D341Med (cell line): Measurements from ENCODE around the gene POU3F2.

ENCODE experiments used
- DNase-seq: peaks from one replicate; pipeline ENCODE4 v3.0.0; 2012; ENCODE audit warnings: low spot score

Gene POU3F2

DNA sequence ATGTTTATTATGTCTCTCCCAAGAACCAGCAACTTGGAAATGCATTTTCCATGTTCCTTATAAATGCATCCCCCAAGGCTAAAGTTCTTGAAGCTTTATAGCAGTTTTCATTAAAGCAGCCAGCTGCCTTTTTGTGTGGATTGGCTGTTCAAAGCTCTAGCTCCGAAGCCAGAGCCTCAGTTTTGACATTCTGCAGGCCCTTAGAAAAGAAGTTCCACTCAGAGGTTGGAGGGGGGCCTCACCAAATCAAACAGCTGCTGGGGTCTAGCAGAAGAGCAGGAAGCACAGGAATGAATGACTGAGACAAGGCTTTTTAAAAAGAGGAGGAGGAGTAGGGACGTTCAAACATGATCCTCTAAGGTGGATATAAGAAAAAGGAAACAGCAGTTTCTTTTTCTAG lies 4.2 kb upstream of the POU3F2 start:
- DNase-seq = no peak

DNA sequence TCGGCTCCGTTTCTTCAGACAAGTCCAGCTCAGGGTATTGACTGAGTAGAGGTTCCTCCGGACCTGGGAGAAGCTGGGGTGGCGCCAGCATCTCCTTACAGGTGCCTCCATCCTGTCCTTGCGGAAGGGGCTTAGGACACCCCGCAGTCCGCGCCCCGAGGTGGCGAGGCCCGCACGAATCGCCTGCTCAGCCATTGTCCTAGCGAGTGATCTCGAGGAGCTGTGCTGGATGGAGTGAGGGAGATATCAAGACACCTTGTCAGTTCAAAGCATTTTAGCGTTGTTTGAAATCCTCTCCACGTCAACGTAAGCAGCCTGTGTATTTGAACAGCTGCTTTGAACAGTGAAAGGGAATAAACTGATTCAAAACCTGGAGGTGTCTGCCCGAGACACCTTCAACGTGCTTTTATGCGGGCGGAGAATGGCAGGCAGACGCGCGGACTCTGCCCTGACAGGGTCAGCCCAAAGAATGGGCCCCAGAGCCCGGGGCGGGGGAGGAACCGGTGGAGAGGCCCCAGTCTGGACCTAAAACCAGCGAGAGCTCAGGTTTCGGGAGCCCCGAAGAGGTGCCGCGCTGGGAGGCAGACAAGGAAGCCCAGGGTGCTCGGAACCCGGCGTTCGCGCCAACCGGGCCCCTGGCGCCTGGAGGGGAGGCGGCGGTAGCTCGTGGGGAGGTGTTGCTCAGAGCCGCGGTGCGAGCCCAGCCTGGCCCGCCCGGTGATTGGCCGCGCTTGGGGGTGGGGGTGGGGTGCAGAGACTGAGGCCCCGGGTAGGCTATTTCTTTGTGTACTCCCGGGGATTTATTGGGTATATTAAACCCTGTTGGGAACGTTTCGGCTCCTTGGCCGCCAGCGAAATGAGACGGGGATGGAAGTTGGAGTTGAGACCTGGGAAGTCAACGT lies 3.1 kb upstream of the POU3F2 start:
- DNase-seq = peak; percentile 24

DNA sequence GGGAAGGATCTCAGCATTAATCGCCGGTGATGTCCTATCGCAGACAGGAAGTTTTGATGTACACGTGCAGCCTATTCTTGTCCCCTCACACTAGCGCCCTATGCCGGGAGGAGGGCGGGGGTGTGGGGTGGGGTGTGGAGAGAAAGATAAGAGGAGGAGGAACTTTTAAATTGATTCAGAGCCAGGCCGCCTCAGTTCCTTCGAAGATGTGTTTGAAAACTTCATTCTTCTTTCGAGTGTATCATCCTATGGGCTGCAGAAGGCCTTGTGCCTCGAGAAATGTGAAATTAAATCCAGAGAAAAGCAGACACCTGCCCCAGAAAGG lies 2.5 kb upstream of the POU3F2 start:
- no peak for DNase-seq

DNA sequence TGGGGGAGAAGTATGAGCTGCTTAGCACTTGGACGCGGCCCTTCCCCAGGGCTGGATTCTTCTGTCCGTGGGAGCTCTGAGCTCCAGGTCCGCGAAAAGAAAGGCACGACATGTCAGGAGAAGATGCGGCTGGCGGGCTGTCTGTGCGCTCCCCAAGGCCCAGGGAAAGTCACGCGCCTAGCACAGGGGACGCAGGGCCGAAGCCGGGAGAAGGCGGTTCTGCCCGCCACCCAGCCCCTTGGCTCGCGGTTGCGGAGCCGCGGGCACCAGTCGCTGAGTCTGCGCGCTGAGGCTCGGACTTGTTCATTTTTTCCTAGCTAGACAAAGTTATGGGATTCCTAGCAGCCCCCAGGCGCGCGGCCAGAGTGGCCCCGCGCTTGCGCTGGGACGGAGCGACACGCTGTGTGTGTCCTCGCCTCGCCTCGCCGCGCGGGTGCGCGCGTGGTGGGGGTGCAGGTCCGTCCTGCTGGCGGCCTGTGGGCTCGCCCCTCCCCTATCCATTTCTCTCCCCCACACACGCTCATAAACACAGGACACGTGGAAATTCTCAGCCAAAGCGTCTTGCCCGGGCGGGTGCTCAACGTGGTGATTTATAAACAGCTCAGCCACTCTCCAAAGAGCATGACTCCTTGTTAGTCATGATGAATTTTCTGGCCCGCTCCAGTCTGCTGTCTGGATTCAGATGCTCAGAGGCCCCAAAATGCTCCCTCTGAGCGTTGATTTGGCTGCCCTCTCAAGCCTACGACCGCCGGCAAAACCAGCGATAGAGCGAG lies 1.9 kb upstream of the POU3F2 start:
- peak; percentile 58 for DNase-seq

DNA sequence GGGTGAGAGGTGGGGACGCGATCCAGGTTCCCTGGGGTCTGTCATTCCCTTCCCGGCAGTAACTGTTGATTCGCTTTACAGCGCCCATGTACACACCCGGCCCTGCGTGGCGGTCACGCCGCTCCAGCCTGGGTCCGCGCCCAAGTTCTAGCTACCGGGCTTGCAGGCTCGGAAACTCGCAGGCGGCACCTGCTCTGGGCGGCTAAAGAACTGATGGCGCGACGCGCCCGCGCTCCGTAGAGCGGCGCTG lies 1.4 kb upstream of the POU3F2 start:
- peak; percentile 78 for DNase-seq

DNA sequence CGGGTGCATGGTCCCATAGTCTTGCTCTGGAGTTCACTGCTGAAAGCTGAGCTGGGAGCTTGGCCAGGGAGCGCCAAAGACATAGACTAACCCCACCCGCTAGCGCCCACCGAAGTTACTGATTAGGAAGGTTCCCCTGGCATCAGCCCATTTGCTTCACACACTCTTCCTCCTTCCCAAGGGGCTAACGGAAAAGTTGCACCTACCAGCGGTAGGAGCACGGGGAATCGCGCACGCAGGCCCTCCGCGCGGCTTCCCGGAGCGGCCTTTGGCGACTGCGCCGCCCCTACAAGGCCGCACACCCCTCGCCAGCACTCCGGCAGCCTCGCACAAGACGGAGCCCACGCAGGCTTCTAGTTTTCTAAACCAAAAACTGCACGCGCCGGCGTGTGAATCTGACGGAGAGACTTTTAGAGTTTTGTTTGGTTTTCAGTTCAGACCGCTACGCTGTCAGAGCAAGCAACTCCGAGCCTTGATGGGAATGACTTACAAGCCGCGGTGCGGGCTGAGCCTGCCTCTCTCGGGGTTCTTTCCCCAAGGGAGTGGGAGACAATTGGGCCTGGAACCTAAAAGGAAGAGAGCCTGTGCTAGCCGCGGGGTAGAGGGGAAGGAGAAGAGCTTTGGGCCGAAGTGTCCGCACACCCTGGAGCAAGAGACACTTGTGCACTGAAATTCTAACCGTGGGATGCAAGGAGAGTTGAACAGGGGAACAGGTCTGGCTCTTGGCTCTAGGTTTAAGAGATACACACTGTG lies 891 bp upstream of the POU3F2 start:
- peak; percentile 60 for DNase-seq

DNA sequence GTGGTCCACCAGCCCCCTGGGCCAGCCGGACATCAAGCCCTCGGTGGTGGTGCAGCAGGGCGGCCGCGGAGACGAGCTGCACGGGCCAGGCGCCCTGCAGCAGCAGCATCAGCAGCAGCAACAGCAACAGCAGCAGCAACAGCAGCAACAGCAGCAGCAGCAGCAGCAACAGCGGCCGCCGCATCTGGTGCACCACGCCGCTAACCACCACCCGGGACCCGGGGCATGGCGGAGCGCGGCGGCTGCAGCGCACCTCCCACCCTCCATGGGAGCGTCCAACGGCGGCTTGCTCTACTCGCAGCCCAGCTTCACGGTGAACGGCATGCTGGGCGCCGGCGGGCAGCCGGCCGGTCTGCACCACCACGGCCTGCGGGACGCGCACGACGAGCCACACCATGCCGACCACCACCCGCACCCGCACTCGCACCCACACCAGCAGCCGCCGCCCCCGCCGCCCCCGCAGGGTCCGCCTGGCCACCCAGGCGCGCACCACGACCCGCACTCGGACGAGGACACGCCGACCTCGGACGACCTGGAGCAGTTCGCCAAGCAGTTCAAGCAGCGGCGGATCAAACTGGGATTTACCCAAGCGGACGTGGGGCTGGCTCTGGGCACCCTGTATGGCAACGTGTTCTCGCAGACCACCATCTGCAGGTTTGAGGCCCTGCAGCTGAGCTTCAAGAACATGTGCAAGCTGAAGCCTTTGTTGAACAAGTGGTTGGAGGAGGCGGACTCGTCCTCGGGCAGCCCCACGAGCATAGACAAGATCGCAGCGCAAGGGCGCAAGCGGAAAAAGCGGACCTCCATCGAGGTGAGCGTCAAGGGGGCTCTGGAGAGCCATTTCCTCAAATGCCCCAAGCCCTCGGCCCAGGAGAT lies 1.0 kb downstream of the POU3F2 start:
- DNase-seq = peak; percentile 67

DNA sequence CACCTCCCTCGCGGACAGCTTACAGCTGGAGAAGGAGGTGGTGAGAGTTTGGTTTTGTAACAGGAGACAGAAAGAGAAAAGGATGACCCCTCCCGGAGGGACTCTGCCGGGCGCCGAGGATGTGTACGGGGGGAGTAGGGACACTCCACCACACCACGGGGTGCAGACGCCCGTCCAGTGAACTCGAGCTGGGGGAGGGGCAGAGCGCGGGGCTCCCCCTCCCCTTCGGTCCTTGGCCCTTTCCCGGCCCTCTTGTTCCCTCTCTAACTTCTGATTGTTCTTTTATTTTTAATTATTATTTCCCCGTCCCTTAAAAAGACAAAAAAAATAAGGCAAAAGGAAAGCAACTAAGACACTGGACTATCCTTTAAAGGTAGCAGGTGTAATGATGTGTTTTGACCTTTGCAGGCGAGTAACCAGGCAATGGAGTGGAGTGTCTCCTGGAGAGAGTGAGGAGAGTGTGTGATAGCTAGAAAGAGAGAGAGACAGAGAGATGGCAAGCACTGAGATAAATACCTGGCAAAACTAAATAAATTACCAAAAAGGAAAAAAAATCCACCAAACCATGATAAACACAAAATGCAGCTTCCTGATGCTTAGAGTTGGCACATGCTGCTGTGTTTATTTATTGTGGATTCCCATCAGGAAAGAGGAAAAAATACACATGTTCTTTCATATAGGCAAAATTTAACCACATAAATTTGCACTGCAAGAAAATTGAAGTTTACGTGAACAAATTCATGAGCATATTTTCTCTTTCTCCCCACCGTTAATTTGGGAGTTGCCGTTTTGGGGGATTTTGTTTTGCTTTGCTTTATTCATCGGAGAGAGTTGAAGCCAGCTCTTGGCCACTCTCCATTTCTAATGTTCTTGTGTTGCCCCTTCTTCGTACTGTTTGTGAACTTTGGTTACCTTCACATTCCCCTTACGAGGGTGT lies 1.9 kb downstream of the POU3F2 start:
- no peak for DNase-seq

DNA sequence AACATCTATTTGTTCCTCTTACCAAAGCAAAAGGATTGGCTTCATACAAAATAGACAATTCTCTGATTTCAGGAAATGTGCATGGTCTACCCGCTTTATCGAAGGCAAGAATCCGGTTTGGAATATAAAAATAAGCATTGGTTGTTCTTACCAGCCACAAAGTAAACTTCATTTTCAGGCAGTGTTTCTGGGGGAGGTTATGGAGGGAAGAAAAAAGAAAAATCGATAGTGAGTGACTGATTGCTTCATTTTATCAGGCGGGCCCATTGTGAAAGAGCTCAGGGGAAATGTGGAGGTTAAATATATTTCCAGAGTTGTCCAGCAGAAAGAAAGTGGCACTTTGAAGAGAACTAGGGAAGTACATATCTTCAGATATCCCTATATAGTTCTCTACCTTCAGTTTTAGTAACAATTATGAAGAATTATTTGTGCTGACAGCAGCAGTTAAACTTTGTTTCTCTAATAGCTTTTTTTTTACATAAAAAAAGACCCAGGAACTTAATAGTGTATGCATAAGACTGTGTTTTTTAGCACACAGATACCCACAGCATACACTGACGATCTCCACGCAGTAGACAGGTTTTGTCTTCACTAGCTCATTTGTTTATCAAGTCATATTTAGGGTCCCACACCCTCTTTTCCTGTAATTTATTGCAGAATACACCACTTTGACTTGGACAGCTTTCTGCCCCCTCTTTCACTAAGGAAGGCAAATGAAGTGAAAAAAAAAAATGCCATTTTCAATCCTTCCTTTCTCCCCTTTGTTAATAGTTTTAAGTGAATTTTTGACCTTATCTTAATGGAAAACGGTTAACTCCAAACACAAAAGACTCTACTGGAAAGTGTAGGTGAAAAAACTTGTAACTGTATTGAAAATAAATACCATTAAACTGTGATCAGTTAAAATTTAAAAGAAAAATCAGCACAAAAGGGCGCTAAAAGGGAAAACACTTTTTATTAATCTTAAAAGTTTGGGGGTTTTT lies 2.9 kb downstream of the POU3F2 start:
- no peak for DNase-seq

DNA sequence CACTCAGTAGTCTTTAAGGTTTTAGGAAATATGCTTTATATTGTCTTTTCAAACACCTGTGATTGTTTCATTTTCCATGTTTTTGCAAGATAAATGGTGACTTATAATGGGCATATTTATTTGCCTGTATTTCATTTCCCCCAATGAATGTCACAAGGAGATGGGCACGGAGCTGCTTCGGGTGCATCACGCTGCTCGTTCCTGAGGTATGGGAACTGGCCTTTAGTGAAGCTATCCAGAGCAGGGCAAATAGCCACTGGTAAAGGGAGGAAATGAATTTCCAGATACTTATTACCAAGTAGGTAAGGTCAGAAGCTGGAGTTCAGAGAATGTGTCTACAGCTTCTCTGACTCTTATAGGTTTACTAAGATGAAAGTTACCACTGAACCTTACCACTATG lies 3.7 kb downstream of the POU3F2 start:
- no peak for DNase-seq

DNA sequence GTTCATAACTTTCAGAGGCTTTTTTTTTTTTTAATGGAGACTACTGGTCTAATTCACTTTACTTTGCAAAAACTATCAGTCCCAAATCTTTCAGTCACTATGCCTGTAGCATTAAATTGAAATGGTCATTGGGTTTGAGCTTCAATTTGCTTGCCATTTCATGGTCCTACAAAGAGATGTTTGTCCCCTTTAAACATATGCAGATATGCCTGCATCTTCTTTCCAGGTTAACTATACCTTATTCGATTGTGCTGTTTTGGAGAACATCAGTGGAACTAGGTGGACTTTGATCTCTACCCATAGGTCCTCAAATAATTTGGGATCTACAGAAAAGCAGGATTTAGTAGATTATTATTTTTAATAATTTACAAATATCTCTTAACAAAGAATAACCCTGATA lies 4.6 kb downstream of the POU3F2 start:
- DNase-seq = no peak

DNA sequence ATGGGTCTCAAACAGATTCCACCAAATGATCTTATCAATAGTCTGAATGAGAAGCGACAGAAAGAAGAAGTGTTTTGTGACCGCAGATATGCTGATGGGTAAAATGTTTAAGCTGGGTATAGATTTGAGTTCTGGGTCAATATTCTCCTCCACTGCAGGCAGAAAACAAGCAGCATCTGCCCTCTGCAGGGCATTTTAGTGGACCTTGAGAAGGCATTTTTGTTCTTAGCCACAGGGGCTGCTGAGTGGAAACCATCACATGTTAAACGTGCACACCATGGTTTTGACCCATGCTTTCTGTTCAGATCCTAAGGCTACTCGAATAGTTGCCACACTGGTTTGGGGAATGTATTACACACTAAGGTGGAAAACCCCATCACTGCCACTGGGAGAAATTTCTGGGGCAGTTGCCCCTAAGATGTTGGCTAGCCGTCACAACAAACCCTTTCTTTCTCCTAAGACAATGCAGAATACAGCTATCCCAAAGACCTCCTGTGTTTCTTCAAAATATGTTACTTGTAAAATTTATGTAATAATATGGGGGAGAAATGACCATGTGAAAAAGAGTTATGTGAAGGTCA lies 5.5 kb downstream of the POU3F2 start:
- peak; percentile 33 for DNase-seq

DNA sequence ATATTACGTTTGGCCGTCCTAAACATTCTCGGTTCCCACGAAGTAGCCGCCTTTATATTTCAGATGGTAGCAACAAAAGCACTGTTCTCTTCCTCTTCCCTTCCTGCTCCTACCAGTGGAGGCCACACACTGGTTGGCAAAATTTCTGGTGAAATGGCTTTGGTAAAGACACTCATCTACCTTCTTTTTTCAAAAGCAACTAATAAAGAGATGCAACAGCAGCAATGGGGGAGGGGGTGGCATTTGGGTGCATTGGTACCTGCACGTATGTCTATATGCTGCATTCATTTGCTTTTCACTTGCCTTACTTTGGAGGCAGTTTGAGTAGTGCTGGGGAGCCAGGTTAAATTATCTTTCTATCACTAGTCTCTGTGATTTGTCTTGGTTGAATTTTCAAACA lies 6.0 kb downstream of the POU3F2 start:
- DNase-seq = no peak

DNA sequence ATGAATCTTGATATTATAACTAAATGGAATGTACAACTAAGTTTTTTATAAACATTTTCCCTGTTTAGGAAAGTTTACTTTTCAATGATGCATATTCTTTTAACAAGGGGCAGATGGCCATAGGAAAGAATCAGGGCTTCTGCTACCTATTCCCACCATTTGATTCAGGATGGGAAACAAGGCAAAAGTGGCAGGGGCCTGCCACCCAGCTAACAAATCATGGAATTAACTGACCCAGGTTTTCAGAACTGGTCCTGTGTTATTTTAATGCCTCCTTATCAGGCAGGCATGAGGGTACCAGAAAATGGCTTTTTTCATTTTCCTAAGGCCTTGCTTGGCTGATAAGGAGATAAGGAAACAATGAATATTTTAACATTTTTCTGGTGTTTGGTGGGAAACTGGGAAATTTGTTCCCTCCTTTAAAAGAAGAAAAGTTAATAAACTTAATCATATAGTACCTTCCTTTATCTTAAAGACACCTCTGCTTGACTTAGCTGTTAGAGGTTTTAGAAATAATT lies 6.7 kb downstream of the POU3F2 start:
- DNase-seq = no peak

DNA sequence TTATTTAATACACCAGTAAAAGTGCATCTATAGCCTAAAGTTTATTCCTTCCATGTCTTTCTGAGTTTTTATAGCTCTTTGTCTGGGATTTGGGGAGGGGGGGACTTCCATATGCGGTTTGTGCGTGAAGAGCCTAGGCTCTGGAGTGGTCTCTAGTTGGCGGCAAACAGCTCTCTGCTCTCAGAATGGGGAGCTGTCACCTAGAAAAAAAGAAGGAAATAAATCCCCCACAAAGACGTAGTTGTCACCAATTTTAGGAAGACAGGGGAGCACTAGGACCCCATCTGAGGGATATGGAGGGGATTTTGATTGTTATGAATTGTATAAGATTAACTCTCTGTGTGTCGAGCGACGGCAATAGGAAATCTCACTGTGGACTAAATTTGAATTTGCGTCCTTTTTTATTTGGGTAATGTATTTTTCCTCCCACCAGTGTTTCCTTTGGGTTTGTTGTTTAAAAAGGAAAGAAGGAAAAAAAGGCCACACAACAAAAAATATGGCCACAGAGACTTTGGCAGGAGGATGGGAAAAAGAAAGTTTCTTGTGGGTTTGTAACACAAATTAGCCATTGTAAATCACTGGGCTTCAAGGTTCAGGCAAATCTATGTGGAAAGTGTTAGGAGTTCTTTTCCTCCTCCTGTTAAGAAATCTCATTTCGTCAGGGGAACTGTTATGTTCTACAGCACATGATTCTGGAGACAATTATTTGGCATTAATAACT lies 7.4 kb downstream of the POU3F2 start:
- DNase-seq = no peak

DNA sequence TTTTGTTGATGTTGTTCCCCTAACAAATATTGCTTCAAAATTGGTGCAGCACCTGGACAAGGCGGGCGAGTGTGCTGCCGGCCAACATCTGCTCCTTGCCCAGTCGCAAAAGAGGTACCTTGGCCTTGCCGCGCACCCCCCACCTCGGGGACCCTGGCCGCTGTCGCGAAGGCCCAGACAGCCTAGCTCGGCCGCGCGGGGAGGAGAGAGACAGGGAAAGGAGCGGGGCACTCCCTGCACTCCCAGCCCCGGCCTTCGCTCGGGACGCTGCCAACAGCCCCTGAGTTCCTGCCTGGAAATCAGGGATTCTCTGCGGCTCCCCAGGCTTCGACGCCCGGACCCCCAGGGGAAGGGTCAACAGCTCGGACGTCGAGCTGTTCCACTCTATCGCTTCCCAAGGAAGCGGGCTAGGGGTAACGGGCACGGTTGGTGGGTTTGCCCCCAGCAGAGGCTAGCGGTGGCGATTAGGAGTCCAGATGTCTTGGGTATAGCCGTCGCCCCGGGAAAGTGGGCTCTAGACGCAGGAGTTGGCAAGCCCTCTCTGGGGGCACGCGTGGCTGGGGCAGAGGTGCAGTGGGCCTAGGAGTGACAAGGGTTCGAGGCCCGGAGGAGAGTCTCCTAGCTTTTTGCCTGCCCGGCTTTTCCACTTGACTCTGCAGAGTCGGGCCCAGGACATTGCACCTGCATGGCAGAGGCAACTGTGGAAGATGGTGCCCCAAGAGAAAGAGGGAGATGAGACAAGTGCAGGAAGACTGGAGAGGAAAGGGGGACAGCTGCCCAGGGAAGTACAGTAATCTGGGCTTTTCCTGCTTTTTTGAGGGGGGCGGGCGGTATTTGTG lies 8.2 kb downstream of the POU3F2 start:
- DNase-seq = no peak
